Naive thymus-derived CD4-positive, alpha-beta T cell (primary cell): Measurements from ENCODE around the gene ATG4D. TPM values are rescaled to one million over a fixed set of nuclear protein-coding genes. Genes with fewer than 3 reads are reported as not detected.
"Not testable (repeated sequence)": the region's sequence is repeated elsewhere in the genome, so short reads cannot be mapped to it uniquely, and the experiment has no call there.

Experiments used
- ATAC-seq: fragments of 150-1000 bp; cut with Tn5 transposase; 2 replicates; pipeline ENCODE4 v1.10.0; 2021; ENCODE audit warnings: mild to moderate bottlenecking, moderate library complexity
- CTCF ChIA-PET: fragments of 350-600 bp; sonication (Branson Sonifier 250); formaldehyde crosslinking; loops from one replicate; lab custom pipeline; 2021; ENCODE audit warnings: antibody characterized with exemption; lab: Charles Lee
- POLR2A ChIA-PET: fragments of 350-600 bp; sonication (Branson Sonifier 250); formaldehyde crosslinking; loops from one replicate; lab custom pipeline; 2021; ENCODE audit warnings: antibody characterized with exemption, inconsistent platforms; lab: Charles Lee
- DNase-seq, 9 donors: peaks; one replicate each; pipeline versions ENCODE4 v3.0.0 to v3.0.0-alpha.2; 2020 to 2022; ENCODE audit warnings: mixed read lengths in 1 of 9
- H3K27ac ChIP-seq: one replicate; pipeline ENCODE4 v1.7.0; 2013; ENCODE audit warnings: mild to moderate bottlenecking, low read depth, low read length, moderate library complexity
- H3K27me3 ChIP-seq, 2 donors: one replicate each; pipeline ENCODE4 v1.7.0; 2013; ENCODE audit warnings: low read length in 2 of 2, mild to moderate bottlenecking in 2 of 2, moderate library complexity in 2 of 2; ENCODE audit not compliant: control insufficient read depth in 2 of 2, insufficient read depth in 2 of 2
- H3K36me3 ChIP-seq, 3 experiments: 1 replicate in 2 of 3; 2 replicates in 1 of 3; pipeline ENCODE4 v1.7.0; 2013; ENCODE audit warnings: low read length in 3 of 3, mild to moderate bottlenecking in 3 of 3, moderate library complexity in 1 of 3; ENCODE audit not compliant: insufficient read depth in 3 of 3, control insufficient read depth in 2 of 3
- H3K4me1 ChIP-seq, 2 donors: one replicate each; pipeline ENCODE4 v1.7.0; 2013; ENCODE audit warnings: low read length in 2 of 2, mild to moderate bottlenecking in 2 of 2, moderate library complexity in 1 of 2; ENCODE audit not compliant: control insufficient read depth in 2 of 2, insufficient read depth in 2 of 2
- H3K4me3 ChIP-seq: 2 replicates; pipeline ENCODE4 v1.7.0; 2013; ENCODE audit warnings: mild to moderate bottlenecking, low read length
- H3K9me3 ChIP-seq, 3 experiments: 1 replicate in 2 of 3; 2 replicates in 1 of 3; pipeline ENCODE4 v1.7.0; 2013; ENCODE audit warnings: low read length in 3 of 3; ENCODE audit not compliant: control insufficient read depth in 2 of 3
- H3K27ac Mint-ChIP-seq, 9 donors: one replicate each; pipeline ENCODE4 v1.8.0; 2020 to 2022; ENCODE audit warnings: mixed read lengths in 9 of 9, mild to moderate bottlenecking in 8 of 9, moderate library complexity in 5 of 9, inconsistent platforms in 2 of 9
- H3K27me3 Mint-ChIP-seq, 5 donors: one replicate each; pipeline ENCODE4 v1.8.0; 2021 to 2022; ENCODE audit warnings: mixed read lengths in 5 of 5, mild to moderate bottlenecking in 1 of 5
- H3K36me3 Mint-ChIP-seq, 5 donors: one replicate each; pipeline ENCODE4 v1.8.0; 2020 to 2022; ENCODE audit warnings: mixed read lengths in 5 of 5, mild to moderate bottlenecking in 3 of 5, inconsistent platforms in 1 of 5
- H3K4me1 Mint-ChIP-seq, 7 donors: one replicate each; pipeline ENCODE4 v1.8.0; 2020 to 2022; ENCODE audit warnings: mixed read lengths in 7 of 7, mild to moderate bottlenecking in 3 of 7, inconsistent platforms in 1 of 7
- H3K4me3 Mint-ChIP-seq, 10 donors: one replicate each; pipeline ENCODE4 v1.8.0; 2020 to 2022; ENCODE audit warnings: mild to moderate bottlenecking in 10 of 10, mixed read lengths in 10 of 10, moderate library complexity in 6 of 10, inconsistent platforms in 2 of 10
- H3K9me3 Mint-ChIP-seq, 11 donors: one replicate each; pipeline ENCODE4 v1.8.0; 2020 to 2022; ENCODE audit warnings: mixed read lengths in 11 of 11, mild to moderate bottlenecking in 4 of 11, inconsistent platforms in 1 of 11, moderate library complexity in 1 of 11
- intact Hi-C, 2 donors: fragments of 100-400 bp; cut with micrococcal nuclease; formaldehyde crosslinking; loops; one replicate each; pipeline ENCODE4 v1.15.1; 2023
- polyA plus RNA-seq, 2 donors: library from polyadenylated mRNA; unstranded; fragments of 300-500 nt; fragmentation: Illumina TruSeq; gene quantifications; one replicate each; pipeline ENCODE4 v1.2.3, GENCODE V29; 2021
- total RNA-seq, 6 experiments: library from RNA in 5 of 6; stranded (reverse) in 5 of 6; gene quantifications; 1 replicate in 5 of 6; 2 replicates in 1 of 6; pipeline ENCODE4 v1.2.3 and lab custom pipeline; 2021 to 2026

ATG4D gene
- total and polyA plus RNA-seq, 7 experiments from 2014 or later = 12.9 to 70.3 (median 42.3) TPM

GRCh38 chr19:10573793-10574192, 30.1 kb downstream of the ATG4D start:
- H3K27ac ChIP-seq, intact Hi-C loops: not testable (repeated sequence)

DNA sequence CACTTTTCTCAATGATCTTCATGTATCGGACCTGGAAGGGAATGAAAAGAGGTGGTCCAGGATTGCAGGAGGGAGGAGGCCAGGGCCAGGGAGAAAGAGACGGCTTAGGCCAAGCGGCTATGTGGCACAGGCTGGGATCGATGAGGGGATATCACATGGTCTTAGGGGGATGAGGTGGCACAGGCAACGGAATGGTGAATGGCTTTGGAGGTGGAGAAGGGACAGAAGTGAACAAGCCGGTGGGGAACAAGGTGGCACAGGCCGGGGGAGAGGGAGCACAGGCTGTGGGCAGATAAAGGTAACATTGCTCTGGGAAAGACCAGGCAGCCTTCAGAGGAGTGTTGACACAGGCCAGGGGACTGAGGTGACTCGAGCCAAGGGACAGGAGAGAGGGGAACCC, 30.8 kb downstream of the ATG4D start:
- Histone ChIP-seq H3K9me3 (no peaks in the 10 kb centered on the region), H3K4me3 (no peak overlapping the region), H3K4me1 (peaks cover 1 to 3% of the 10 kb centered on the region in 2 donors), H3K36me3 (no peaks in the 10 kb centered on the region), H3K27me3 (no peaks in the 10 kb centered on the region), H3K27ac (no peak overlapping the region)
- Mint-ChIP-seq H3K4me3 (no peak overlapping the region), H3K36me3 (no peaks in the 10 kb centered on the region), H3K9me3 (peaks cover 0 to 1% (median 0%) of the 10 kb centered on the region in 11 donors), H3K27me3 (peaks cover 0 to 3% (median 0%) of the 10 kb centered on the region in 5 donors), H3K4me1 (peaks cover 3 to 23% (median 12%) of the 10 kb centered on the region in 7 donors), H3K27ac (peak overlapping the region in 3 of 9 donors; percentile 6 to 66 (median 30))
- ChIA-PET CTCF (interaction anchor here (1.0 to 1.3 kb wide), 2 partner anchors 29 to 125 kb away, joined by 3 to 7 read pairs; no protein-coding TSS in a partner anchor), POLR2A (no interaction called here)
- DNase-seq = no peak
- no peak for ATAC-seq
- intact Hi-C loops = no loop called here

More at GRCh38 chr19:10573793-10574192, 30.1 kb downstream of the ATG4D start:
- ChIA-PET POLR2A (interaction anchor here (1.1 to 1.7 kb wide), 2 partner anchors 22 to 71 kb away, joined by 5 to 12 read pairs; no protein-coding TSS in a partner anchor), CTCF (interaction anchor here (0.6 to 2.4 kb wide), 5 partner anchors 20 to 126 kb away, joined by 3 to 12 read pairs (median 3); no protein-coding TSS in a partner anchor)
- not testable (repeated sequence) for H3K36me3 ChIP-seq, H3K27me3 ChIP-seq, H3K4me3 Mint-ChIP-seq, H3K27me3 Mint-ChIP-seq, H3K27ac Mint-ChIP-seq, H3K4me1 ChIP-seq, ATAC-seq, H3K9me3 ChIP-seq, H3K4me3 ChIP-seq, H3K9me3 Mint-ChIP-seq, DNase-seq, H3K36me3 Mint-ChIP-seq
- peaks cover 8 to 28% (median 18%) of the 10 kb centered on the region in 7 donors for H3K4me1 Mint-ChIP-seq

- Histone ChIP-seq H3K4me1 (peaks cover 0 to 3% of the 10 kb centered on the region in 2 donors), H3K27ac (no peak overlapping the region), H3K27me3 (no peaks in the 10 kb centered on the region), H3K4me3 (no peak overlapping the region), H3K9me3 (no peaks in the 10 kb centered on the region), H3K36me3 (no peaks in the 10 kb centered on the region)
- Mint-ChIP-seq H3K27ac (peak overlapping the region in 1 of 9 donors; percentile 46), H3K9me3 (no peaks in the 10 kb centered on the region), H3K4me1 (peaks cover 2 to 21% (median 11%) of the 10 kb centered on the region in 7 donors), H3K27me3 (peaks cover 0 to 3% (median 0%) of the 10 kb centered on the region in 5 donors), H3K4me3 (no peak overlapping the region), H3K36me3 (no peaks in the 10 kb centered on the region)
- ATAC-seq = no peak
- intact Hi-C loops = no loop called here
- no peak for DNase-seq
- ChIA-PET POLR2A (no interaction called here), CTCF (interaction anchor here (0.6 to 0.9 kb wide), 2 partner anchors 69 to 75 kb away, joined by 3 to 5 read pairs; no protein-coding TSS in a partner anchor)
Measured at GRCh38 chr19:10575011-10575716, 31.5 kb downstream of the ATG4D start.

- ChIA-PET POLR2A (no interaction called here), CTCF (interaction anchor here (0.8 to 9.7 kb wide), 2 partner anchors 68 to 344 kb away, joined by 3 to 287 read pairs; no protein-coding TSS in a partner anchor)
- peaks cover 6 to 15% (median 7%) of the 10 kb centered on the region in 7 donors for H3K4me1 Mint-ChIP-seq
- no peak overlapping the region for H3K27ac Mint-ChIP-seq
- no peaks in the 10 kb centered on the region for H3K36me3 ChIP-seq
- H3K4me3 ChIP-seq = no peak overlapping the region
- peaks cover 0 to 3% (median 0%) of the 10 kb centered on the region in 5 donors for H3K27me3 Mint-ChIP-seq
- DNase-seq (no peak), ATAC-seq (no peak)
- H3K9me3 ChIP-seq = no peaks in the 10 kb centered on the region
- H3K27me3 ChIP-seq = no peaks in the 10 kb centered on the region
- no peak overlapping the region for H3K27ac ChIP-seq
- no peaks in the 10 kb centered on the region for H3K36me3 Mint-ChIP-seq
- no peak overlapping the region for H3K4me3 Mint-ChIP-seq
- H3K9me3 Mint-ChIP-seq = no peaks in the 10 kb centered on the region
- H3K4me1 ChIP-seq = peaks cover 0 to 4% of the 10 kb centered on the region in 2 donors
- intact Hi-C loops = no loop called here
Measured at GRCh38 chr19:10577951-10578350, 34.2 kb downstream of the ATG4D start.

DNA sequence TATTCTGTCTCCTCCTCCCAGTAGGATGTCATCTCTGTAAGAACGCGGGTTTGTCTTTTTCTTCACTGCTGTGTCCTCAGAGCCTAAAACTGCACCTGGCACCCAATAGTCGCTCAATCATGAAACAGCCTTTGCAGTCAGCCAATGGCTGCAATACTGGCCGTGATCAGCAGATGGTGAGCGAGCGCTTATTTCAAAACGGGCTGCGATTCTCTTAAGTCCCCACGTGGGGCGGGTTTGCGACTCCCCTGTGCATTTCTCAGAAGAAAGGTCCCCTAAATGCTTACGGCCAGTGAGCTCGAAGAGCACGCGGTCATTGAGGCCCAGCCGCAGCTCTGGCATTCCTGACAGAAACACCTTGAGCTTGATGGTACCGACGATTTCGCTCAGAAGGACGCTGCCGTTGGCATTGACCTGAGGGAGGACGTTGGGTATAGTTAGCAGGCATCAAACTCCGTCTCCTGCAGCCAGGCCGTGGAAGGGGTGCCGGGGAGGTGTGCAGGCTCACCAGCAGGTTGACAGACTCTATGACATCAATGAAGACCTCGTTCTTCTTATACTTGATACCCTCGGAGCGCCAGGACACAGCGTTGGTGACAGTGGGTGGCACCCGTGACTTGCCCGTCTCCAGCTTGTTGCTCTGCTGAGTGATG, 37.4 kb downstream of the ATG4D start:
- H3K4me3 Mint-ChIP-seq = peak overlapping the region in 4 of 10 donors; percentile 3 to 33 (median 24)
- H3K27ac Mint-ChIP-seq = peak overlapping the region in 2 of 9 donors; percentile 2 to 72

DNA sequence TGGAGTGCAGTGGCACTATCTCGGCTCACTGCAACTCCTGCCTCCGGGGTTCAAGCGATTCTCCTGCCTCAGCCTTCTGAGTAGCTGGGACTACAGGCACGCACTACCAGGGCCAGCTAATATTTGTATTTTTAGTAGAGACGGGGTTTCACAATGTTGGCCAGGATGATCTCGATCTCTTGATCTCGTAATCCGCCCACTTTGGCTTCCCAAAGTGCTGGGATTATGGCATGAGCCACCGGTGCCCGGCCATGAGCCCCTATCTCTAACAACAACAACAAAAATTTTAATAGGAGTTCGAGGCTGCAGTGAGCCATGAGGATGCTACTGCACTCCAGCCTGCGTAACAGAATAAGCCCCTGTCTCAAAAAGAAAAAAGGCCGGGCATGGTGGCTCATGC, 38.4 kb downstream of the ATG4D start:
- ATAC-seq (no peak), DNase-seq (no peak)
- no peaks in the 10 kb centered on the region for H3K27me3 ChIP-seq
- peaks cover 4 to 5% of the 10 kb centered on the region in 2 donors for H3K4me1 ChIP-seq
- intact Hi-C loops = no loop called here
- Mint-ChIP-seq H3K9me3 (no peaks in the 10 kb centered on the region), H3K27ac (no peak overlapping the region), H3K4me1 (peaks cover 6 to 20% (median 12%) of the 10 kb centered on the region in 7 donors), H3K36me3 (no peaks in the 10 kb centered on the region), H3K27me3 (peaks cover 0 to 14% (median 0%) of the 10 kb centered on the region in 5 donors), H3K4me3 (no peak overlapping the region)
- ChIA-PET CTCF (interaction anchor here (0.6 to 9.7 kb wide), 14 partner anchors 15 to 142 kb away, joined by 3 to 287 read pairs (median 6); partner anchors contain the start of gene QTRT1), POLR2A (interaction anchor here (0.7 to 3.2 kb wide), 7 partner anchors 10 to 67 kb away, joined by 3 to 42 read pairs (median 5); no protein-coding TSS in a partner anchor)
- H3K27ac ChIP-seq = no peak overlapping the region
- no peak overlapping the region for H3K4me3 ChIP-seq
- no peaks in the 10 kb centered on the region for H3K36me3 ChIP-seq
- no peaks in the 10 kb centered on the region for H3K9me3 ChIP-seq

More for the DNA sequence above, 37.4 kb downstream of the ATG4D start:
- POLR2A ChIA-PET = interaction anchor here (0.6 to 3.2 kb wide), 9 partner anchors 15 to 576 kb away, joined by 3 to 42 read pairs (median 5); partner anchors contain the start of genes KRI1 and QTRT1
- CTCF ChIA-PET = interaction anchor here (0.6 to 9.7 kb wide), 30 partner anchors 9 to 367 kb away, joined by 3 to 287 read pairs (median 4); partner anchors contain the start of gene QTRT1
- Histone ChIP-seq H3K9me3 (no peaks in the 10 kb centered on the region), H3K36me3 (no peaks in the 10 kb centered on the region), H3K27me3 (no peaks in the 10 kb centered on the region), H3K4me3 (no peak overlapping the region), H3K27ac (no peak overlapping the region), H3K4me1 (peaks cover 4 to 5% of the 10 kb centered on the region in 2 donors)
- peaks cover 0 to 7% (median 0%) of the 10 kb centered on the region in 5 donors for H3K27me3 Mint-ChIP-seq
- peak; percentile 76 to 88 (median 85) for DNase-seq
- intact Hi-C loops = loop anchor here (1.0 to 2.0 kb wide), 6 partner anchors 22 to 190 kb away; no protein-coding TSS in a partner anchor
- H3K4me1 Mint-ChIP-seq = peaks cover 6 to 20% (median 7%) of the 10 kb centered on the region in 7 donors
- H3K36me3 Mint-ChIP-seq = no peaks in the 10 kb centered on the region
- H3K9me3 Mint-ChIP-seq = no peaks in the 10 kb centered on the region
- ATAC-seq = peak; percentile 100
